ENCODE results near the gene G6PC1. TPM values are rescaled to one million over a fixed set of nuclear protein-coding genes. Genes with fewer than 3 reads are reported as not detected.
A peak's percentile ranks its signal among the peaks of the same experiment; 100 is the strongest.

Gene G6PC1
- total and polyA plus RNA-seq, 2 of the 13 experiments (the other 11 are each of a cell fraction or from before 2014, with no cell fraction given): 1.7 to 37.9 TPM

DNA sequence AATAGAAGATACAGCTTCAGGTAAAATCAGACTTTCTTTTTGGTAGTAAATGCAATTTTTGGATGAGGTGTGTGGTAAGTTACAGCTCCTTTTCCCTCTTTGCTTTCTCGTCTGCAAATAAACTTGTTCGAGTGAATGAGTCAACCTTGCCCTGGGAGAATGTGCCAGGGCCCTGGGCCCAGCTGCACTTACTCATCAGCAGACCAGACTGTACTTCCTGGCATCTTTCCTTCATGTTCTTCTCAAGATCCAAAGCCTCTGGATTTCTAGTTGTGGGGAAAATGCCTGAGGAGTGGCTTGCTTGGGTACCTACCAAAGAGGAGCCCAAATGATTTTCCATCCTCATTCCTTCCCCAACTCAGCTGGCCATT lies 5.4 kb upstream of the G6PC1 start (continued):
- TF ChIP-seq, protein P1, sequence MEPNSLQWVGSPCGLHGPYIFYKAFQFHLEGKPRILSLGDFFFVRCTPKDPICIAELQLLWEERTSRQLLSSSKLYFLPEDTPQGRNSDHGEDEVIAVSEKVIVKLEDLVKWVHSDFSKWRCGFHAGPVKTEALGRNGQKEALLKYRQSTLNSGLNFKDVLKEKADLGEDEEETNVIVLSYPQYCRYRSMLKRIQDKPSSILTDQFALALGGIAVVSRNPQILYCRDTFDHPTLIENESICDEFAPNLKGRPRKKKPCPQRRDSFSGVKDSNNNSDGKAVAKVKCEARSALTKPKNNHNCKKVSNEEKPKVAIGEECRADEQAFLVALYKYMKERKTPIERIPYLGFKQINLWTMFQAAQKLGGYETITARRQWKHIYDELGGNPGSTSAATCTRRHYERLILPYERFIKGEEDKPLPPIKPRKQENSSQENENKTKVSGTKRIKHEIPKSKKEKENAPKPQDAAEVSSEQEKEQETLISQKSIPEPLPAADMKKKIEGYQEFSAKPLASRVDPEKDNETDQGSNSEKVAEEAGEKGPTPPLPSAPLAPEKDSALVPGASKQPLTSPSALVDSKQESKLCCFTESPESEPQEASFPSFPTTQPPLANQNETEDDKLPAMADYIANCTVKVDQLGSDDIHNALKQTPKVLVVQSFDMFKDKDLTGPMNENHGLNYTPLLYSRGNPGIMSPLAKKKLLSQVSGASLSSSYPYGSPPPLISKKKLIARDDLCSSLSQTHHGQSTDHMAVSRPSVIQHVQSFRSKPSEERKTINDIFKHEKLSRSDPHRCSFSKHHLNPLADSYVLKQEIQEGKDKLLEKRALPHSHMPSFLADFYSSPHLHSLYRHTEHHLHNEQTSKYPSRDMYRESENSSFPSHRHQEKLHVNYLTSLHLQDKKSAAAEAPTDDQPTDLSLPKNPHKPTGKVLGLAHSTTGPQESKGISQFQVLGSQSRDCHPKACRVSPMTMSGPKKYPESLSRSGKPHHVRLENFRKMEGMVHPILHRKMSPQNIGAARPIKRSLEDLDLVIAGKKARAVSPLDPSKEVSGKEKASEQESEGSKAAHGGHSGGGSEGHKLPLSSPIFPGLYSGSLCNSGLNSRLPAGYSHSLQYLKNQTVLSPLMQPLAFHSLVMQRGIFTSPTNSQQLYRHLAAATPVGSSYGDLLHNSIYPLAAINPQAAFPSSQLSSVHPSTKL (CRISPR knock-in tag; IDR thresholded peaks at IDR 0.05): 0 out of 2 replicates have a peak, but pooled peaks have one; percentile 10
- no peak for TF ChIP-seq MAZ (IDR thresholded peaks at IDR 0.05; ENCODE audit: borderline replicate concordance, low read depth, low read length)
- TF ChIP-seq MAZ (CRISPR knock-in tag; IDR thresholded peaks at IDR 0.05; ENCODE audit: low read depth): no peak
- TF ChIP-seq, protein P2, sequence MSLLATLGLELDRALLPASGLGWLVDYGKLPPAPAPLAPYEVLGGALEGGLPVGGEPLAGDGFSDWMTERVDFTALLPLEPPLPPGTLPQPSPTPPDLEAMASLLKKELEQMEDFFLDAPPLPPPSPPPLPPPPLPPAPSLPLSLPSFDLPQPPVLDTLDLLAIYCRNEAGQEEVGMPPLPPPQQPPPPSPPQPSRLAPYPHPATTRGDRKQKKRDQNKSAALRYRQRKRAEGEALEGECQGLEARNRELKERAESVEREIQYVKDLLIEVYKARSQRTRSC (CRISPR knock-in tag; IDR thresholded peaks at IDR 0.05; ENCODE audit: low read depth): no peak
- 0 out of 2 replicates have a peak, but pooled peaks have one; percentile 32 for TF ChIP-seq BCL6 (CRISPR knock-in tag; IDR thresholded peaks at IDR 0.05)
- TF ChIP-seq NR2F2 (IDR thresholded peaks at IDR 0.05; ENCODE audit: borderline replicate concordance, low read depth): no peak
- TF ChIP-seq KLF6 (CRISPR knock-in tag; IDR thresholded peaks at IDR 0.05): no peak
- 0 out of 2 replicates have a peak, but pooled peaks have one; percentile 10 for TF ChIP-seq ZFX (CRISPR knock-in tag; IDR thresholded peaks at IDR 0.05; ENCODE audit: low read depth)
- TF ChIP-seq XRCC5 (optimal IDR thresholded peaks at IDR 0.05; ENCODE audit: low read length): peak; percentile 15
- TF ChIP-seq AHR (CRISPR knock-in tag; IDR thresholded peaks at IDR 0.05): peak; percentile 12; the same call in 1 of the 2 replicates
- TF ChIP-seq GTF3A (CRISPR knock-in tag; conservative IDR thresholded peaks at IDR 0.05): no peak
- TF ChIP-seq ETV5 (CRISPR knock-in tag; IDR thresholded peaks at IDR 0.05; ENCODE audit: borderline replicate concordance): peak; percentile 14; the same call in 1 of the 2 replicates
- TF ChIP-seq ZNF326 (CRISPR knock-in tag; IDR thresholded peaks at IDR 0.05; ENCODE audit: borderline replicate concordance): no peak
- TF ChIP-seq FOSL2 (CRISPR knock-in tag; IDR thresholded peaks at IDR 0.05): peak; percentile 88
- no peak for TF ChIP-seq JUND (CRISPR knock-in tag; IDR thresholded peaks at IDR 0.05)
- 0 out of 2 replicates have a peak, but pooled peaks have one; percentile 27 for TF ChIP-seq ZNF441 (CRISPR knock-in tag; IDR thresholded peaks at IDR 0.05; ENCODE audit: borderline replicate concordance)
- TF ChIP-seq ETV6 (CRISPR knock-in tag; conservative IDR thresholded peaks at IDR 0.05): no peak
- TF ChIP-seq SOX5 (CRISPR knock-in tag; IDR thresholded peaks at IDR 0.05; ENCODE audit: borderline replicate concordance): no peak
- TF ChIP-seq, protein P3, sequence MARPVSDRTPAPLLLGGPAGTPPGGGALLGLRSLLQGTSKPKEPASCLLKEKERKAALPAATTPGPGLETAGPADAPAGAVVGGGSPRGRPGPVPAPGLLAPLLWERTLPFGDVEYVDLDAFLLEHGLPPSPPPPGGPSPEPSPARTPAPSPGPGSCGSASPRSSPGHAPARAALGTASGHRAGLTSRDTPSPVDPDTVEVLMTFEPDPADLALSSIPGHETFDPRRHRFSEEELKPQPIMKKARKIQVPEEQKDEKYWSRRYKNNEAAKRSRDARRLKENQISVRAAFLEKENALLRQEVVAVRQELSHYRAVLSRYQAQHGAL (CRISPR knock-in tag; IDR thresholded peaks at IDR 0.05; ENCODE audit: not compliant biosample characterization): peak; percentile 38
- peak; percentile 18; the same call in 1 of the 2 replicates for TF ChIP-seq HMG20A (CRISPR knock-in tag; IDR thresholded peaks at IDR 0.05; ENCODE audit: borderline replicate concordance)
- TF ChIP-seq ZFP1 (CRISPR knock-in tag; IDR thresholded peaks at IDR 0.05): 0 out of 2 replicates have a peak, but pooled peaks have one; percentile 31
- no peak for TF ChIP-seq NR2F1 (CRISPR knock-in tag; IDR thresholded peaks at IDR 0.05)
- TF ChIP-seq JUNB (CRISPR knock-in tag; IDR thresholded peaks at IDR 0.05; ENCODE audit: borderline replicate concordance): no peak
- 0 out of 2 replicates have a peak, but pooled peaks have one; percentile 14 for TF ChIP-seq NCOA2 (CRISPR knock-in tag; IDR thresholded peaks at IDR 0.05)

All from HepG2 (cell line).